Measurements from ENCODE around the gene FUCA1.

FUCA1 gene

DNA sequence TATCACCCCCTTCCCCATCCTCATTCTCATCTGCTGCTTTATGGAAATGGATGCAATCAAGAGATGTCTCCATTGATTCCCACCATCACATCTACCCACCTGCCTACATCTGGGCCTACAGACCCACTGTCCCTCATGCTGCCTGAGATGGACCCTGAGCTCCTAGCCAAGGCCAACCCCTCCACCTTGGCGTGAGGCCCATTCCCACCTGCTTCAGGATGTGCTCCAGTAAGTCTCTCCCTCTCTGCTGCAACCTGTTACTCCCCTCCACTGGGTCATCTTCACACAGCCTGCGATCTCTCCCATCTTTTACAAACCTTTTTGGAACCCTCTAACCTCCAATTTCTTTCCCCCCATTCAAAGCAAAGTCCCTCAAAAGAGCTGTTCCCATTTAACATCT, 63.1 kb downstream of the FUCA1 start:
- TF ChIP-seq CEBPB (IDR thresholded peaks at IDR 0.05): no peak
- no peak for TF ChIP-seq RAD21 (IDR thresholded peaks at IDR 0.05; ENCODE audit: low read depth)
- TF ChIP-seq ZBTB7A (IDR thresholded peaks at IDR 0.05; ENCODE audit: low read depth): no peak
- TF ChIP-seq TCF12 (IDR thresholded peaks at IDR 0.05; ENCODE audit: low read depth): no peak
- TF ChIP-seq YY1 (IDR thresholded peaks at IDR 0.05; ENCODE audit: low read depth): no peak
- no peak for TF ChIP-seq EGR1 (IDR thresholded peaks at IDR 0.05)
- no peak for TF ChIP-seq TEAD4 (IDR thresholded peaks at IDR 0.05)
- no peak for TF ChIP-seq NFIC (IDR thresholded peaks at IDR 0.05)
- TF ChIP-seq, protein P1, sequence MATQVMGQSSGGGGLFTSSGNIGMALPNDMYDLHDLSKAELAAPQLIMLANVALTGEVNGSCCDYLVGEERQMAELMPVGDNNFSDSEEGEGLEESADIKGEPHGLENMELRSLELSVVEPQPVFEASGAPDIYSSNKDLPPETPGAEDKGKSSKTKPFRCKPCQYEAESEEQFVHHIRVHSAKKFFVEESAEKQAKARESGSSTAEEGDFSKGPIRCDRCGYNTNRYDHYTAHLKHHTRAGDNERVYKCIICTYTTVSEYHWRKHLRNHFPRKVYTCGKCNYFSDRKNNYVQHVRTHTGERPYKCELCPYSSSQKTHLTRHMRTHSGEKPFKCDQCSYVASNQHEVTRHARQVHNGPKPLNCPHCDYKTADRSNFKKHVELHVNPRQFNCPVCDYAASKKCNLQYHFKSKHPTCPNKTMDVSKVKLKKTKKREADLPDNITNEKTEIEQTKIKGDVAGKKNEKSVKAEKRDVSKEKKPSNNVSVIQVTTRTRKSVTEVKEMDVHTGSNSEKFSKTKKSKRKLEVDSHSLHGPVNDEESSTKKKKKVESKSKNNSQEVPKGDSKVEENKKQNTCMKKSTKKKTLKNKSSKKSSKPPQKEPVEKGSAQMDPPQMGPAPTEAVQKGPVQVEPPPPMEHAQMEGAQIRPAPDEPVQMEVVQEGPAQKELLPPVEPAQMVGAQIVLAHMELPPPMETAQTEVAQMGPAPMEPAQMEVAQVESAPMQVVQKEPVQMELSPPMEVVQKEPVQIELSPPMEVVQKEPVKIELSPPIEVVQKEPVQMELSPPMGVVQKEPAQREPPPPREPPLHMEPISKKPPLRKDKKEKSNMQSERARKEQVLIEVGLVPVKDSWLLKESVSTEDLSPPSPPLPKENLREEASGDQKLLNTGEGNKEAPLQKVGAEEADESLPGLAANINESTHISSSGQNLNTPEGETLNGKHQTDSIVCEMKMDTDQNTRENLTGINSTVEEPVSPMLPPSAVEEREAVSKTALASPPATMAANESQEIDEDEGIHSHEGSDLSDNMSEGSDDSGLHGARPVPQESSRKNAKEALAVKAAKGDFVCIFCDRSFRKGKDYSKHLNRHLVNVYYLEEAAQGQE (IDR thresholded peaks at IDR 0.05; ENCODE audit: low read depth): no peak
- TF ChIP-seq, protein P2, sequence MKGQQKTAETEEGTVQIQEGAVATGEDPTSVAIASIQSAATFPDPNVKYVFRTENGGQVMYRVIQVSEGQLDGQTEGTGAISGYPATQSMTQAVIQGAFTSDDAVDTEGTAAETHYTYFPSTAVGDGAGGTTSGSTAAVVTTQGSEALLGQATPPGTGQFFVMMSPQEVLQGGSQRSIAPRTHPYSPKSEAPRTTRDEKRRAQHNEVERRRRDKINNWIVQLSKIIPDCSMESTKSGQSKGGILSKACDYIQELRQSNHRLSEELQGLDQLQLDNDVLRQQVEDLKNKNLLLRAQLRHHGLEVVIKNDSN (IDR thresholded peaks at IDR 0.05): no peak
- no peak for TF ChIP-seq TAF1 (IDR thresholded peaks at IDR 0.05; ENCODE audit: low read depth)

GRCh38 chr1:23804183-23804835, 63.8 kb downstream of the FUCA1 start:
- TF ChIP-seq, protein P1 (IDR thresholded peaks at IDR 0.05; ENCODE audit: low read depth): no peak
- no peak for TF ChIP-seq YY1 (IDR thresholded peaks at IDR 0.05; ENCODE audit: low read depth)
- no peak for TF ChIP-seq TAF1 (IDR thresholded peaks at IDR 0.05; ENCODE audit: low read depth)
- TF ChIP-seq EP300 (IDR thresholded peaks at IDR 0.05; ENCODE audit: borderline replicate concordance): no peak
- TF ChIP-seq MAX (IDR thresholded peaks at IDR 0.05): no peak
- TF ChIP-seq NFIC (IDR thresholded peaks at IDR 0.05): no peak
- TF ChIP-seq EGR1 (IDR thresholded peaks at IDR 0.05): no peak
- TF ChIP-seq, protein P2 (IDR thresholded peaks at IDR 0.05): no peak
- no peak for TF ChIP-seq RAD21 (IDR thresholded peaks at IDR 0.05; ENCODE audit: low read depth)
- no peak for TF ChIP-seq ZBTB7A (IDR thresholded peaks at IDR 0.05; ENCODE audit: low read depth)
- no peak for TF ChIP-seq FOXM1 (IDR thresholded peaks at IDR 0.05; ENCODE audit: borderline replicate concordance, low read depth)
- TF ChIP-seq CREB1 (IDR thresholded peaks at IDR 0.05; ENCODE audit: low read depth): no peak
- TF ChIP-seq CEBPB (IDR thresholded peaks at IDR 0.05): no peak
- no peak for TF ChIP-seq TEAD4 (IDR thresholded peaks at IDR 0.05)
- TF ChIP-seq TCF12 (IDR thresholded peaks at IDR 0.05; ENCODE audit: low read depth): no peak

GRCh38 chr1:23803674-23804073, 64.4 kb downstream of the FUCA1 start:
- TF ChIP-seq EP300 (IDR thresholded peaks at IDR 0.05; ENCODE audit: borderline replicate concordance) (no peak), CEBPB (IDR thresholded peaks at IDR 0.05) (no peak), RAD21 (IDR thresholded peaks at IDR 0.05; ENCODE audit: low read depth) (no peak), TCF12 (IDR thresholded peaks at IDR 0.05; ENCODE audit: low read depth) (no peak), ZBTB7A (IDR thresholded peaks at IDR 0.05; ENCODE audit: low read depth) (no peak), CREB1 (IDR thresholded peaks at IDR 0.05; ENCODE audit: low read depth) (no peak), EGR1 (IDR thresholded peaks at IDR 0.05) (no peak), MAX (IDR thresholded peaks at IDR 0.05) (no peak), TEAD4 (IDR thresholded peaks at IDR 0.05) (no peak), TAF1 (IDR thresholded peaks at IDR 0.05; ENCODE audit: low read depth) (no peak), FOXM1 (IDR thresholded peaks at IDR 0.05; ENCODE audit: borderline replicate concordance, low read depth) (no peak), NFIC (IDR thresholded peaks at IDR 0.05) (no peak), YY1 (IDR thresholded peaks at IDR 0.05; ENCODE audit: low read depth) (no peak)
- TF ChIP-seq, protein P2 (IDR thresholded peaks at IDR 0.05): no peak
- TF ChIP-seq, protein P1 (IDR thresholded peaks at IDR 0.05; ENCODE audit: low read depth): no peak
